HG03571 (cell line): ENCODE results near the gene PDE4DIP.
"Not testable (repeated sequence)": the region's sequence is repeated elsewhere in the genome, so short reads cannot be mapped to it uniquely, and the experiment has no call there.

Experiments used
- ATAC-seq: cut with Tn5 transposase; IDR thresholded peaks from one replicate; pipeline ENCODE4 v1.9.1; 2021; ENCODE audit not compliant: unreplicated experiment

PDE4DIP gene

DNA sequence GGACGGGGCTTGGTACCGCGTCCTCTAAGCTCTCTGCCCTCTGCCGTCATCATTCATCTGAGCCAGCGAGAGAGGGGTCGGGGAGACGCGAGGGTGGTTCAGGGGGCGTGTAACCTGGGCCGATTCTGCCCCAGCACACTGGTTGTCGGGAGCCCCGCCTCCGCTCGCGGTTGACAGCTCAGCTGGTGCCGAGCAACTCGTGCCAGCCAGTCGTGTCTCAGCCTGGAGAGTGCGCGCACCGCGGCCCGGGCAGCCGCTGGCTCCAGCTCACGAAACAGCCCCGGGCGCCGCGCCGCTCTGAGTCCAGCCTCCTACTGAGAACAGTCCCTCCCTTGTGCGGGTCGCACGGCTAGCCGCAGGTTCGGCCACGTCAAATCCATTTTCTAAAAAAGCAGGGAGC is at the start of gene PDE4DIP:
Gene PDE4DIP (plus strand): TSS at position 209 of the 400 bp plus-strand sequence. CDS start 347 bp downstream, outside the sequence.
- ATAC-seq = not testable (repeated sequence)

DNA sequence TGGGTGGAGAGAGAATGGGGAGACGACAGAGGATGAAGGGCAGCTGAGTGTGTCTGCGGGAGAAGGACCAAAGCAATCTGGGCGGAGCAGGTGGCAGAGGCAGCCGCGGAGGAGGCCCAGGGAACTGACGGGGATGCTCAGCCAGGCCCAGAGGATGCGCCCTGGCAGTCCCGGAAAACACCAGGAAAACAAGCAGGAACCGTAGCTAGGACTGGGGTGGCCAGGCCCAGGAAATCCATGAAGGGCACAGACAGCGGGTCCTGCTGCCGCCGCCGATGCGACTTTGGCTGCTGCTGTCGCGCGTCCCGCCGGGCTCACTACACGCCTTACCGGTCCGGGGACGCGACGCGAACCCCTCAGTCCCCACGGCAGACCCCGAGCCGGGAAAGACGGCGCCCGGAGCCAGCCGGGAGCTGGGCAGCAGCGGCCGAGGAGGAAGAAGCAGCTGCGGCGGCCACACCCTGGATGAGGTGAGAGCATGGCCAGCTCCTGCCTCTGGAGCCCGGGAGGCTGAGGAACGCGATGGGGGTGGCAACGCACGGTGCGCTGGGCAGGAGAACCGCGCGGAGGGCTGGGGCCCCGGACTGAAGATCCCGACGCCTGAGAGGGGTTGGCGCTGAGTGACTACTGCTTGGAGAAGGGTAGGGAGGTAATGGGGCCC is 35.8 kb upstream of the PDE4DIP start:
- not testable (repeated sequence) for ATAC-seq

DNA sequence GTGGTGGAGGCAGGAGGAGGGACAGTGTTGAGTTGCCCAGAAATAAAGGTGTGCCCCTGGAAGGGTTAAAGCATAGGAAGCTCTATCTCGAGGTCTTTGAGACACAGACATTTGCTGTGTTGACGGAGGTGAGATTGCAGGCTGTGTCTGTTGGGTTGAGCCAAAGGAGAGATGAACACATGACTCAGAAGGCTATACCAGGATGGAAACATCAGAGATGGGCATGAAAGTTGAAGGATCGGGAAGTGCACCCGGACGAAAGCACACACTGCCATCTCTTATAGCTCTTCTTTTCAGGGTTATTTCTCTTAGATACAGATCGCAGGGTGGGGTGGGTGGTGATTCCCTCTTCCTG is 35.3 kb upstream of the PDE4DIP start:
- not testable (repeated sequence) for ATAC-seq

DNA sequence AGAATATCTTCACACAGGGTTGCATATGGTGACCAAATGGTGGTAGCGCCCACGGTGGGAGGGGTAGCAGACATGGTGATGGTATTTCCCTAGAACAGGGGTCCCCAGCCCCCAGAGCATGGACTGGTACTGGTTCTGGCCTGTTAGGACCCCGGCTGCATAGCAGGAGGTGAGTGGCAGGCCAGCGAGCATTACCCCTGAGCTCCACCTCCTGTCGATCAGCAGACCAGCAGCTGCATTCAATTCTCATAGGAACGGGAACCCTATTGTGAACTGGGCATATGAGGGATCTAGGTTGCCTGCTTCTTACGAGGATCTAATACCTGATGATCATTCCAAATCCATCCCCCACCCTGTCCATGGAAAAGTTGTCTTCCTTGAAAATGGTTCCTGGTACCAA is 22.0 kb upstream of the PDE4DIP start:
- not testable (repeated sequence) for ATAC-seq

DNA sequence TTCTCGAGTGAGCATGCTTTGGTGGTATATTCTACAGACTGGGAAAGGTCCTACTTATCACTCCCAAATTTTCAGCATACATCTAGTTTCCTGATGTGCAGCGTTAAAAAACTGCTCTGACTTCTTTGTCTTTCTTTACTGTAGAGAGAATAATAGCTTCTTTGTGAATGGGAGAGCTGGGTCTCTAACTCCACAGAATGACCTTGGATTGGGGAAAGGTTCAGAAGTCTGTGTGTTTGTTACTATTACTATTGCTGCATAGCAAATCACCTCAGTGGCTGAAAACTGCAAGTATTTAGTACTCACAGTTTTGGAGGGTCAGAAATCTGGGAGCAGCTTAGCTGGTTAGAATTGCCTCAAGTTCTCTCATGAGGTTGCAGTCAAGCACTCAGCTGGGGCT is 20.4 kb upstream of the PDE4DIP start:
- ATAC-seq = not testable (repeated sequence)

DNA sequence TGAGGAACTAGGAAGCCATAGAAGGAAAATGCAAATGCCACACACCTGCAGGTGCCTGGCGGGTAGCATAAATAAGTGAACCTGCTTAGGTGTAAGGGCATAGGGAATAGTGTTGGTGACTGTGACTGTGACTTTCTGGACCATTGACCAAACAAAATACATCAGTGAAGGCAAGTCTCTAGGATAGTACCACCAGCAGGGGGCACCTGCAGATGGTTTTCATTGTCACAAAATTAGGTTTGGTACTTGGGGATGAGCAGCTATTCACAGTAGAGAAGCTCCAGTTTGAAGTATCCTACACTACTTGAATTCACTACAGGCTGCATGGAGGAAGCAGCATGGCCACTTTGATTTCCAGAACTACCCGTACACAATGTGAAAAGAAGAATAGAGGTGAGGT is 19.2 kb upstream of the PDE4DIP start:
- not testable (repeated sequence) for ATAC-seq

- ATAC-seq = not testable (repeated sequence)
Observed at GRCh38 chr1:148828531-148828930, 15.7 kb upstream of the PDE4DIP start.

DNA sequence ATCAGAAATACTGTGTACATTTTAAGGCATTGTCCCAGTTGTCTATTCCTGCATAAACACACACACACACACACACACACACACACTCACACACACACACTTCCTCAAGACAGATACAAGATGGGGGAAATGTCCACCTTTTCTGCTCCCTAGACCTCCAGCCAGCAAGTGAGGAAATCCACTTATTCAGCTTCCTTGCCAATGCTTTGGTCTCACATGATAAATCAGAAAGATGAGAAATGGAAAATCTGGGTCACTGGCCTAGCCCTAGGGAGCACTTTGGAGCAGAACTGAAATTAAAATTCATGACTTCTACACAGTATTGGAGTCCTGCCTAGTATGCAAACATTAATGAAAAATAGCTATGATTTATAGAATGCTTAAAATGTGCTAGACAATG is 15.3 kb upstream of the PDE4DIP start:
- ATAC-seq = not testable (repeated sequence)

GRCh38 chr1:148829365-148829764 is 14.9 kb upstream of the PDE4DIP start:
- ATAC-seq = not testable (repeated sequence)

GRCh38 chr1:148841262-148841661 is 3.0 kb upstream of the PDE4DIP start:
- not testable (repeated sequence) for ATAC-seq

DNA sequence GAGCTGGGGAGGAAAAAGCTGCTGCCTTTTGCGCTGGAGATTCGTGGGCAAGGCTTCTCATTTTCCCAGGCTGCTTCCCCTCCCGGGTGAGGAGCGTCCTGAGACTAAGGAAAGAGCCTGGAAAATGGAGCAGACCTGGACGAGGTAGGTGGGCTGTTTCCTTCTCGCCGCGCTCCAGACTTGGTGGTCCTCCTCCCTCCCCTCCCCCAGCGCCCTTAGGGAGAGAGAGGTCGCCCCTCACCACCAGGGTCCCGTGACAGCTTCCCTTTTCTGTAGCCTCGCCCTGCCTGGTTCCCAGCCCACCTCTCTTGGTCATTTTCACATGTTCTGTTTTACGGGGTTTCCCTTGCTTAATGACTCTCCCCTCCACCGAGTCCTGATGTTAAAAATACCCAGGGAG is 423 bp downstream of the PDE4DIP start:
- ATAC-seq = not testable (repeated sequence)

- ATAC-seq = not testable (repeated sequence)
Observed at GRCh38 chr1:148845068-148845467, 840 bp downstream of the PDE4DIP start.

- ATAC-seq = not testable (repeated sequence)
Observed at GRCh38 chr1:148850347-148850746, 6.1 kb downstream of the PDE4DIP start.

- not testable (repeated sequence) for ATAC-seq
Observed at GRCh38 chr1:148850840-148851239, 6.6 kb downstream of the PDE4DIP start.

DNA sequence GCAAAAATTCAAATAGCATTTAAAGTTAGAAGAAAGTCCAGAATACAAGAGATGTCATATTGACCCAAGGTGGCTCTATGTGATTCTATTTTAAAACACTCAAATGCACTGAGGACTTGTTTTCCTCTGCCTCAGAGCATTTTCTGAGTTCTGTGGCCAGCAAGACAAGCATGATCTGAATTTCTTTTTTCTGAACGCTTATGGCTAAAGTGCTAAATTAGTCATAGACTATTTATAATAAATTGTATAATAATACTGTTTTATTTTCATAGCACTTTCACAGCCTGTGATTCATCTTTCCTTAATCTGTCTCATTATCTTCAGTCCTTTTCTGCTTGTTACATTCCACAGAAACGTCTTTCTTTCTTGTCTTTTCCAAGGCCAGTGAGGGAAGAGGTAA is 7.5 kb downstream of the PDE4DIP start:
- ATAC-seq = not testable (repeated sequence)

DNA sequence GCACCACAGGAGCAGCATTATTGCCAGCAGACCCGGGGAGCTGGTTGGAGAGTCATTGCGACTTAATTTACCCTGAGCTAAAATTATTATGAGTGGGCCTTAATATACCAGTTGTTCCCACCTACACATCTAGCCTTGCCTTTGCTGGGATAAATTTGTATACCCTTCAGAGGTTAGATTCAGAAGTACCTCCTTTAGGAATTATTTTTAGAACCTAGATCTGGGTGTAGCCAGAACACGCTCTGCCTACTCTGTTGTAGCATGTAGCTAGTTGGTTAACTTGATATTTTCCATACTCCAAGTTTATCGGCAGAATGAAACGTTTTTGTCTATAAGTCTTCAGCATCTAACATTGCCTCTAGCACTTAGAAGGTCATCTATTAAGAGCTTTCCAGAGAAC is 9.1 kb downstream of the PDE4DIP start:
- not testable (repeated sequence) for ATAC-seq

- not testable (repeated sequence) for ATAC-seq
Observed at GRCh38 chr1:148854063-148854462, 9.8 kb downstream of the PDE4DIP start.

DNA sequence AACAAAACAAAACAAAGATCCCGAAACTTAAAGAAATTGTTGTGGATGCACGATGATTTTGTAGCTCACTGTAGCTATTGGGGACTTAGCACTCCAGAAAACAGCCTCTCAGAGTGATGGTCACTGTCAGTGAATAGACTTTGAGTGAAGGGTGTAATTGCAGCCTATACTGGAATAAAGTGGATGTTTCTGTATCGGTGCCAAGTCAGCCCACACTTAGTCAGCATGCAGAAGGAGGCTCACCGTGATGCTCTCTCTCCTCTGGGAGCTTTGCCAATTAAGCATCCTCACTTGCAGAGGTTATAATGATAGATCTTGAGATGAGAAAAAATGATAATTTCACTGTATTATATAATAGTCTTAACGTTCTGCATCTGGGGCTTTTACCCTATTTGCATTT is 11.1 kb downstream of the PDE4DIP start:
- ATAC-seq = not testable (repeated sequence)

DNA sequence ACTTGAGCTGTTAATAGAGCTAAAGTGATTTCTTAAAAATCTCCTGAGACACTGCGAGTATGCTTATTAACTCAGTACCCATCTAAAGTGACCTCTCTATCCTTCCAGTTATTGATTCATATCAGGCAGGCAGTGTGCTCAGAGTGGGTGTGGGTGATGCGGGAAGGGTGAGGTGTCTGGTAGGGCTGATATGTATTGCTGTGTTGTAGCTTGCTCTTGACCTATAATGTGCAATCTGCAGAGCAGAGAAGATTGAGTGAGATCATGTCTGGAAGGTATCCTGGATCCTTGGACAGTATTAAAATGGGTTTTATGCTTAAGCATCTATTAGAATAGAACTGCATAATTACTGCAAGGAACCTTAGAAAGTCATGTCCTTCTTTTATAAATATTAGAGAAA is 15.8 kb downstream of the PDE4DIP start:
- ATAC-seq = not testable (repeated sequence)

DNA sequence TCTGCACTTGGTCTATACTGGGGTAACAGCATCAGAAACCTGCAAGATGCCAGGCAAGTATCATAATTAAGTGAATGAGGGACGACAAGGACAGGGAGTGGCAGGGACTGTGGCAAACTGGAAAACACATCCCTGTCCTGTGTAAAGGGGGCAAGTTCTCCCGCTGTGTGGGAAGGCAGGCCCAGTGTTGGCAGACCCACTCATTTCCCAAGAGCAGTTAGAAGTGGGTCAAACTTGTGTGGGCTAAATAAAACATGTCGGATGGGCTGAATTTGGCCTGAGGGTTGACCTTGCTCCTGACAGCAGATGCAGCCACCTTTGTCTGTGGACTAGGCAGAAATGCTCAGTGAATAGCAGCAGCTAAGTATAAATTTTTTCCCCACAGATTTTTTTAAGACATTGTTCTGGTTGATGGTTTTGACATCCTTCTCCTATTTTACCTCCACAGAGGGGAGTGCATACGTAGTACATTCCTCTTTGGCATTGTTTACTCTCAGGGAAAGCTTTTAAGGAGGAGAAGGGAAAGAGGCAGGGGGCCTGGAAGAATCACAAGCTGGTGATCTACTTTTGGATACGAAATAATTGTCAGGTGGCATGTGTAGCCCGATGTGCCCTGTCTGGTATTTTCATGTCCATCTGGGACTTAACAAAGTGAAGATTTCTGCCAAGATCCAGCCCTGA is 16.5 kb downstream of the PDE4DIP start:
- ATAC-seq = not testable (repeated sequence)

DNA sequence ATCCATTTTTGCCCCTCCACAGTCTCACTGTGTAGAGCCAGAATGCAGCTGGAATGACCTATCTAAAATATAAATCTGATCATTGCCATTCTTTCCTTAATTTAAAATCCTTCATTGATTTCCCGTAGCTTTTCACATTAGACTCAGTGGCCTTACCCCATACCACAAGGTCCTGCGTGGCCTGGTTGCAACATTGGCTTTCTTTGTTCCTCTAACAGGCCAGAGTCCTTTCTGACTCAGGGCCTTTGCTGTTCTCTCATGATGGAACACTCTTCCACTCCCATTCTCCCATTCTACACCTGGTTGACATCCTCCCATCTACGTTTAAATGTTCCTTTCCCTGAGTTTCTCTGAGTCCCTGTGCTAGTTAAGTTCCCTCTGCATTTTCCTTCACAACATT is 18.4 kb downstream of the PDE4DIP start:
- ATAC-seq = not testable (repeated sequence)

DNA sequence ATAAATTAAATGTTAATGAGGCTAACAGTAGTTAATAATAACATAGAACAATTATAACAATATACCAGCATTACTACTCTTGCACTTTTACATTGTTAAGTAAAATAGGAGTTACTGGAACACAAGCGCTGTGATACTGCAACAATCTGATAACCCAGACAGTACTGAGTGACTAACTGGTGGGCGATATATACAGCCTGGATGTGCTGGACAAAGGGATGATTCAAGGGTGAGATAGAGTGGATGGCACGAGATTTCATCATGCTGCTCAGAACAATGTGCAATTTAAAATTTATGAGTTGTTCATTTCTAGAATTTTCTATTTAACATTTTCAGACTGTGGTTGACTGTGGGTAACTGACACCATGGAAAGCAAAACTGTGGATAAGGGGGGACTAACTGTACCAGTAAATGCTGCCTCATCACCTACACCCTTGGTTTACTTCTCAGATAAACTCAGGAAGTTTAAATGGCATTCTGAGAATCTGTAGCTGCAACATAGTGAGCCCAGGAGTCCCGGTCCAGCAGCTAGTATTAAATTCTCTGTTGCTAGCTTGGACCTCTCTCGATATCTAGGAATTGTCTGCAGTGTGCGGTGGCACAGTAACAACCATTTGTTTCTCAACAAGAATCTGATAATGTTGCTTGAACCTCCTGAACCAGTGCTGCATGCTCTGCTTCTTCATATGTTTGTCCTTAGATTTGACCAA is 24.9 kb downstream of the PDE4DIP start:
- ATAC-seq = not testable (repeated sequence)
